COR-L47 (cell line): ENCODE results near the gene SP5.
"Not testable (repeated sequence)": the region's sequence is repeated elsewhere in the genome, so short reads cannot be mapped to it uniquely, and the experiment has no call there.

Source experiments
- DNase-seq: peaks from one replicate; lab custom pipeline; 2025; lab: John Stamatoyannopoulos, UW

The SP5 gene

GRCh38 chr2:170715062-170715931 lies at the start of gene SP5:
Gene SP5 (plus strand): TSS chr2:170715337. CDS start chr2:170715513, 176 bp downstream.
- DNase-seq, result peak; percentile 46

GRCh38 chr2:170665743-170666142 lies 49.4 kb upstream of the SP5 start:
- DNase-seq, result no peak

- DNase-seq, result no peak
Measured at GRCh38 chr2:170669909-170670308, 45.2 kb upstream of the SP5 start.

GRCh38 chr2:170670651-170671050 lies 44.5 kb upstream of the SP5 start:
- no peak for DNase-seq

GRCh38 chr2:170671079-170671478 lies 44.1 kb upstream of the SP5 start:
- no peak for DNase-seq

GRCh38 chr2:170674282-170674681 lies 40.9 kb upstream of the SP5 start:
- not testable (repeated sequence) for DNase-seq

GRCh38 chr2:170675701-170676100 lies 39.4 kb upstream of the SP5 start:
- DNase-seq, result no peak

- no peak for DNase-seq
Measured at GRCh38 chr2:170679607-170680079, 35.5 kb upstream of the SP5 start.

GRCh38 chr2:170680172-170680941 lies 34.8 kb upstream of the SP5 start:
- DNase-seq, result no peak

GRCh38 chr2:170681311-170681710 lies 33.8 kb upstream of the SP5 start:
- DNase-seq, result no peak

GRCh38 chr2:170685591-170685990 lies 29.5 kb upstream of the SP5 start:
- no peak for DNase-seq

- DNase-seq, result no peak
Measured at GRCh38 chr2:170689481-170689880, 25.7 kb upstream of the SP5 start.

- no peak for DNase-seq
Measured at GRCh38 chr2:170690640-170691039, 24.5 kb upstream of the SP5 start.

GRCh38 chr2:170694316-170694715 lies 20.8 kb upstream of the SP5 start:
- no peak for DNase-seq

GRCh38 chr2:170695521-170696410 lies 19.4 kb upstream of the SP5 start:
- DNase-seq, result no peak

- DNase-seq, result no peak
Measured at GRCh38 chr2:170696948-170697347, 18.2 kb upstream of the SP5 start.

GRCh38 chr2:170701011-170701410 lies 14.1 kb upstream of the SP5 start:
- DNase-seq, result no peak

- DNase-seq, result no peak
Measured at GRCh38 chr2:170703776-170704476, 11.2 kb upstream of the SP5 start.

- no peak for DNase-seq
Measured at GRCh38 chr2:170707821-170708795, 7.0 kb upstream of the SP5 start.

GRCh38 chr2:170710609-170710979 lies 4.5 kb upstream of the SP5 start:
- DNase-seq, result no peak
